Spleen (tissue), 7 donors: Measurements from ENCODE around the gene SLC2A9.

Experiments
- POLR2A ChIP-seq, 3 donors: fragments of 450-650 bp; IDR thresholded peaks; one replicate each; pipeline ENCODE4 v1.5.1; 2017; ENCODE audit warnings: antibody characterized with exemption in 3 of 3, mild to moderate bottlenecking in 1 of 3
- TF ChIP-seq, protein P1 (sequence below), 11 experiments: fragments of 200-600 bp in 7 of 11; fragments of 450-650 bp in 4 of 11; sonication (generic) in 4 of 11; IDR thresholded peaks in 8 of 11; conservative IDR thresholded peaks in 3 of 11; 1 replicate in 7 of 11; 2 replicates in 4 of 11; pipeline versions ENCODE4 v1.4.0 to v1.8.0; 2016 to 2021; ENCODE audit warnings: antibody characterized with exemption in 11 of 11, inconsistent platforms in 4 of 11, mild to moderate bottlenecking in 1 of 11
- donor health status: DM: no; HTN: no; CAD: no; lungs with moderate emphysema.
- donor health status: DM: no; HTN: no; CAD: no.
- donor health status: DM: no; HTN: no; CAD: no.

DNA sequence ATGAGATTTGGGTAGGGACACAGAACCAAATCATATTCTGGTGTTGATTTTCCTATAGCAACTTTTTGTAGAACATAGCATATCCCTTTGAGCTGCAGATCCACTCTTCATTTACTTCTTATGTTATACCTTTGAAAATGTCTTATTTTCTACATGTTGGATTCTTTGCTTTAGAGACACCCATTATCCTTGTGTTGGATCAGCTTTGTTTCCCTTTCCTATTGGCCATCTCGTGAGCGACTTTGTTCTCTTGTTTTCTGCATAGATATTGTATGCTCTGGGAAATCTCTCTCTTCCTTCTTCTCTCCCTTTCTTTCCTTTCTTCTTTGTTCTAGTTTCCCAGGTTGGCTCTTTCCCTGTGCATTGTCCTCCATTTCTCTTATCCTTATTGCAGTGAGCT, 180.2 kb downstream of the SLC2A9 start:
- TF ChIP-seq, protein P1, sequence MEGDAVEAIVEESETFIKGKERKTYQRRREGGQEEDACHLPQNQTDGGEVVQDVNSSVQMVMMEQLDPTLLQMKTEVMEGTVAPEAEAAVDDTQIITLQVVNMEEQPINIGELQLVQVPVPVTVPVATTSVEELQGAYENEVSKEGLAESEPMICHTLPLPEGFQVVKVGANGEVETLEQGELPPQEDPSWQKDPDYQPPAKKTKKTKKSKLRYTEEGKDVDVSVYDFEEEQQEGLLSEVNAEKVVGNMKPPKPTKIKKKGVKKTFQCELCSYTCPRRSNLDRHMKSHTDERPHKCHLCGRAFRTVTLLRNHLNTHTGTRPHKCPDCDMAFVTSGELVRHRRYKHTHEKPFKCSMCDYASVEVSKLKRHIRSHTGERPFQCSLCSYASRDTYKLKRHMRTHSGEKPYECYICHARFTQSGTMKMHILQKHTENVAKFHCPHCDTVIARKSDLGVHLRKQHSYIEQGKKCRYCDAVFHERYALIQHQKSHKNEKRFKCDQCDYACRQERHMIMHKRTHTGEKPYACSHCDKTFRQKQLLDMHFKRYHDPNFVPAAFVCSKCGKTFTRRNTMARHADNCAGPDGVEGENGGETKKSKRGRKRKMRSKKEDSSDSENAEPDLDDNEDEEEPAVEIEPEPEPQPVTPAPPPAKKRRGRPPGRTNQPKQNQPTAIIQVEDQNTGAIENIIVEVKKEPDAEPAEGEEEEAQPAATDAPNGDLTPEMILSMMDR (IDR thresholded peaks at IDR 0.05 in 8 of 11, conservative IDR thresholded peaks at IDR 0.05 in 3 of 11): no peak
- TF ChIP-seq POLR2A (IDR thresholded peaks at IDR 0.05): no peak
